ENCODE results near the gene ZNF318. TPM values are rescaled to one million over a fixed set of nuclear protein-coding genes. Genes with fewer than 3 reads are reported as not detected.

Gene ZNF318
- total and polyA plus RNA-seq, 2 donors (not counting 3 experiments of a cell fraction or from before 2014, with no cell fraction given): 7.1 to 13.6 TPM

DNA sequence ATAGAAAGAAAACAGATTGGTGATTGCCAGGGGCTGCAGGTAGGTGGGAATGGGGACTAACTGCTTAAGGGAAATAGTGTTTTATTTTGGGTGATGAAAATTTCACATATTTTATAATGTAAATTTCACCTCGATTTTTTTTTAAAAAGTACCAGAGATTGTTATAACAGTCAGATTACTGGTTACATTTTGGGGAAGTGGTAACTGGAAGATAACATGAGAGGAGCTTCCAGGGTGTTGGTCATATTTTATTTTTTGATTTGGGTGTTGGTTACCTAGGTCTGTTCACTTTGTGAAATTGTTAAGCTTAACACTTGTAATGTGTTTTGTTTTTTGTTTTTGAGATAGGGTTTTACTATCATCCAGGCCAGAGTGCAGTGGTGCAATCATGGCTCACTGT lies 43.6 kb downstream of the ZNF318 start:
- no peak for DNase-seq (ENCODE audit: low read depth, low spot score)
- H3K9me3 ChIP-seq (replicated peaks; ENCODE audit: control insufficient read depth, insufficient read depth, low read length): no peaks in the 10 kb centered on the region
- no peaks in the 10 kb centered on the region for H3K9me1 ChIP-seq (replicated peaks; ENCODE audit: control insufficient read depth, extremely low read depth, insufficient read depth, low read length)
- no peak overlapping the region for H3K27ac ChIP-seq (ENCODE audit: insufficient read depth, low read depth, low read length)
- H3K4me1 ChIP-seq (ENCODE audit: control insufficient read depth, extremely low read depth, insufficient read depth, low read length): no peaks in the 10 kb centered on the region
- H3K4me2 ChIP-seq (ENCODE audit: insufficient read depth, low read length): no peak overlapping the region
- dilution Hi-C loops (cut with MboI; ENCODE audit: extremely low pct_ligation_motif_present, low sequenced_read_pairs): no loop called here
- TF ChIP-seq, protein P1, sequence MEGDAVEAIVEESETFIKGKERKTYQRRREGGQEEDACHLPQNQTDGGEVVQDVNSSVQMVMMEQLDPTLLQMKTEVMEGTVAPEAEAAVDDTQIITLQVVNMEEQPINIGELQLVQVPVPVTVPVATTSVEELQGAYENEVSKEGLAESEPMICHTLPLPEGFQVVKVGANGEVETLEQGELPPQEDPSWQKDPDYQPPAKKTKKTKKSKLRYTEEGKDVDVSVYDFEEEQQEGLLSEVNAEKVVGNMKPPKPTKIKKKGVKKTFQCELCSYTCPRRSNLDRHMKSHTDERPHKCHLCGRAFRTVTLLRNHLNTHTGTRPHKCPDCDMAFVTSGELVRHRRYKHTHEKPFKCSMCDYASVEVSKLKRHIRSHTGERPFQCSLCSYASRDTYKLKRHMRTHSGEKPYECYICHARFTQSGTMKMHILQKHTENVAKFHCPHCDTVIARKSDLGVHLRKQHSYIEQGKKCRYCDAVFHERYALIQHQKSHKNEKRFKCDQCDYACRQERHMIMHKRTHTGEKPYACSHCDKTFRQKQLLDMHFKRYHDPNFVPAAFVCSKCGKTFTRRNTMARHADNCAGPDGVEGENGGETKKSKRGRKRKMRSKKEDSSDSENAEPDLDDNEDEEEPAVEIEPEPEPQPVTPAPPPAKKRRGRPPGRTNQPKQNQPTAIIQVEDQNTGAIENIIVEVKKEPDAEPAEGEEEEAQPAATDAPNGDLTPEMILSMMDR (IDR thresholded peaks at IDR 0.05; ENCODE audit: extremely low read depth in 1 of 2, insufficient read depth in 1 of 2, low read depth in 1 of 2, low read length in 2 of 2): no peak
- TF ChIP-seq MYC (IDR thresholded peaks at IDR 0.05; ENCODE audit: low read depth, low read length) (no peak), GATA2 (IDR thresholded peaks at IDR 0.05; ENCODE audit: insufficient read depth, insufficient read length, low read depth, low read length) (no peak), POLR2AphosphoS5 (IDR thresholded peaks at IDR 0.05; ENCODE audit: insufficient read depth, low read depth, low read length) (no peak), EZH2 (IDR thresholded peaks at IDR 0.05; ENCODE audit: borderline replicate concordance, low read depth, low read length, severe bottlenecking) (no peak), FOS (IDR thresholded peaks at IDR 0.05; ENCODE audit: borderline replicate concordance, insufficient read depth, low read length) (no peak), POLR2A (IDR thresholded peaks at IDR 0.05; ENCODE audit: low read depth, low read length) (no peak), JUN (IDR thresholded peaks at IDR 0.05; ENCODE audit: borderline replicate concordance, insufficient read depth, insufficient read length, low read depth) (no peak)
- TF ChIP-seq, protein P2, sequence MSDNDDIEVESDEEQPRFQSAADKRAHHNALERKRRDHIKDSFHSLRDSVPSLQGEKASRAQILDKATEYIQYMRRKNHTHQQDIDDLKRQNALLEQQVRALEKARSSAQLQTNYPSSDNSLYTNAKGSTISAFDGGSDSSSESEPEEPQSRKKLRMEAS (IDR thresholded peaks at IDR 0.05; ENCODE audit: insufficient read depth, insufficient read length): no peak
- CTCF ChIA-PET: interaction anchor here (1.1 to 2.8 kb wide), 2 partner anchors 8 to 24 kb away, joined by 3 to 10 read pairs; no protein-coding TSS in a partner anchor
- no peak overlapping the region for H2AFZ ChIP-seq (ENCODE audit: low read depth, low read length)
- no peak overlapping the region for H3K4me3 ChIP-seq (replicated peaks in 1 of 3; ENCODE audit: insufficient read depth in 1 of 3, low read depth in 1 of 3, low read length in 3 of 3)
- H4K20me1 ChIP-seq (replicated peaks; ENCODE audit: control insufficient read depth, extremely low read depth, insufficient read depth, low read length): no peaks in the 10 kb centered on the region
- no TSS peak for BruUV-seq (replicated peaks)
- H3K9ac ChIP-seq (replicated peaks; ENCODE audit: extremely low read depth, insufficient read depth, low read length): no peak overlapping the region
- intact Hi-C loops (cut with micrococcal nuclease): no loop called here
- no peaks in the 10 kb centered on the region for H3K27me3 ChIP-seq (ENCODE audit: control insufficient read depth in 2 of 2, insufficient read depth in 2 of 2, low read length in 2 of 2)
- no peak for FAIRE-seq
- POLR2A ChIA-PET: no interaction called here
- no peaks in the 10 kb centered on the region for H3K79me2 ChIP-seq (ENCODE audit: control insufficient read depth, insufficient read depth, low read length)
- H3K36me3 ChIP-seq (ENCODE audit: control insufficient read depth in 2 of 2, extremely low read depth in 1 of 2, insufficient read depth in 2 of 2, low read length in 2 of 2): no peaks in the 10 kb centered on the region
